ENCODE results near the gene PPIL6.

PPIL6 gene

DNA sequence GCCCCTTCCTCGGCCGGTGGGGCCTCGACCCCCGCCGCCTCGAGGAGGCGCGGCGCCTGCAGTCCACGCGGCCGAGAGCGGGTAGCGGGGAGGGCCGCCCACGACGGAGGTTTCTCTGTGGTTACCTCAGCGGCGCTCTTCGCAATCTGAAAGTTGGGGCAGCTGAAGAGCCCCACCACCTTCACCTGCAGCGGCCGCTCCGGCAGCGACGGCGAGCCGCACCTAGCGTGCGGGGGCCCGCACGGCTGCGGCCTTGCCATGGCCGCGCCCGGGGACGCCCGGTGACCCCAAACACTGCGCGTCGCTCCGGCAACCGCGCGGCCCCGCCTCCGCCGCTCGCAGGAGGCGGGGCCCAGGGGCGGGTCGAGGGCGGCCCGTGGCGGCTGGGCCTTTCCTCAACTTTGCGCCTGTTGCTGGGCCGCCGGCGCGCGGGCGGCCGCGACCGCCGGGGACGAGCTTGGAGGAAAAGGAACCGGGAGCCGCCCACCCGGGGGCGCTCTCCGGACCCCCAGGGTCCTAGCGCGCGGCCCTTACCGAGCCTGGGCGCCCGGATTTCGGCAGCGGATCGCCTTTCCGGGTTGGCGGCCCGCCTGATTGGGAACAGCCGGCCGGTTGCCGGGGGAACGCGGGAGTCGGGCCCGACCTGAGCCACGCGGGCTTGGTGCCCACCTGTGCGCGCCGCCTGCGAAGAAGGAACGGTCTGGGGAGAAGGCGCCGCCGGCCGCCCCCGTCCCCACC, at the start of gene PPIL6, which contains the start of gene SMPD2:
Gene PPIL6 (minus strand): TSS at position 298 of the 738 bp plus-strand sequence. CDS start 38 bp downstream, at position 260.
Gene SMPD2 (plus strand): TSS at position 394 of the 738 bp plus-strand sequence. CDS start 398 bp downstream, outside the sequence.
- peak within 1 kb of the TSS; percentile 81 to 87 for H3K4me3 ChIP-seq (replicated peaks in 1 of 2; ENCODE audit: low read depth in 2 of 2, low read length in 2 of 2)
- DNase-seq (ENCODE audit: low read depth in 2 of 2): peak; percentile 85 to 95
- TF ChIP-seq, protein P1, sequence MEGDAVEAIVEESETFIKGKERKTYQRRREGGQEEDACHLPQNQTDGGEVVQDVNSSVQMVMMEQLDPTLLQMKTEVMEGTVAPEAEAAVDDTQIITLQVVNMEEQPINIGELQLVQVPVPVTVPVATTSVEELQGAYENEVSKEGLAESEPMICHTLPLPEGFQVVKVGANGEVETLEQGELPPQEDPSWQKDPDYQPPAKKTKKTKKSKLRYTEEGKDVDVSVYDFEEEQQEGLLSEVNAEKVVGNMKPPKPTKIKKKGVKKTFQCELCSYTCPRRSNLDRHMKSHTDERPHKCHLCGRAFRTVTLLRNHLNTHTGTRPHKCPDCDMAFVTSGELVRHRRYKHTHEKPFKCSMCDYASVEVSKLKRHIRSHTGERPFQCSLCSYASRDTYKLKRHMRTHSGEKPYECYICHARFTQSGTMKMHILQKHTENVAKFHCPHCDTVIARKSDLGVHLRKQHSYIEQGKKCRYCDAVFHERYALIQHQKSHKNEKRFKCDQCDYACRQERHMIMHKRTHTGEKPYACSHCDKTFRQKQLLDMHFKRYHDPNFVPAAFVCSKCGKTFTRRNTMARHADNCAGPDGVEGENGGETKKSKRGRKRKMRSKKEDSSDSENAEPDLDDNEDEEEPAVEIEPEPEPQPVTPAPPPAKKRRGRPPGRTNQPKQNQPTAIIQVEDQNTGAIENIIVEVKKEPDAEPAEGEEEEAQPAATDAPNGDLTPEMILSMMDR (IDR thresholded peaks at IDR 0.05; ENCODE audit: low read depth, low read length): no peak

DNA sequence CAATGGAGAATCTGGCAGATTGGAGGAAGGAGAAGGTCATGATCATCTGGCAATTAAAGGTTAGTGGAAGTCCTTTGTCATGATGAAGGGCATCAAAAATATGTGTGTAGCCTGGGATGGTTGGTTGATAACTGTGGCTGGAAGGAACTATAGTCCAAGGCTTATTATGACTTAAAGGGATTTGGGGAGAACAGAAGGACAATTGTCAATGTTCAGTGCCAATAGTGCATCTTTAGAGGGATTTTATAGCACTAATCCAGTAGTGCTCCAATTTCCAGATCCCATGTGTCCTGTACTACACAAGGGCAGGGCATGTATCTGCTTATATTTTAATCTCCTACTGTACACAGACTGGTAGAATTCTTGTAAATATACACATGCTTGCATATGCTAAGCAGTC, 47.6 kb upstream of the PPIL6 start:
- no peak overlapping the region for H3K4me3 ChIP-seq (replicated peaks in 1 of 2; ENCODE audit: low read depth in 2 of 2, low read length in 2 of 2)
- TF ChIP-seq, protein P1 (IDR thresholded peaks at IDR 0.05; ENCODE audit: low read depth, low read length): no peak
- no peak for DNase-seq (ENCODE audit: low read depth in 2 of 2)

DNA sequence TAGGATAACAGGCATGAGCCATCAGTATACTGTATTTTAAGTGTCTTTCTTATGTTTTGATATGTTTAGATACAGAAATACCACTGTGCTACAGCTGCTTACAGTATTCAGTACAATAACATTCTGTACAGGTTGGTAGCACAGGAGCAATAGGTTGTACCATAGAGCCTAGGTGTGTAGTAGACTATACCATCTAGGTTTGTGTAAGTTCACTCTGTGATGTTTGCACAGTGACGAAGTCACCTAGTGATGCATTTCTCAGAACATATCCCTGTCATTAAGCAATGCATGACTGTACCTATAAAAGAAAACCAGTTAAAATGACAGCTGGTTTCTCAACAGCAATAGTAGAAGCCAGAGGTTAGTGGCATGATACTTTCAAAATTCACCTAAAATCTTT, 45.6 kb upstream of the PPIL6 start:
- DNase-seq (ENCODE audit: low read depth in 2 of 2): no peak
- TF ChIP-seq, protein P1 (IDR thresholded peaks at IDR 0.05; ENCODE audit: low read depth, low read length): no peak

DNA sequence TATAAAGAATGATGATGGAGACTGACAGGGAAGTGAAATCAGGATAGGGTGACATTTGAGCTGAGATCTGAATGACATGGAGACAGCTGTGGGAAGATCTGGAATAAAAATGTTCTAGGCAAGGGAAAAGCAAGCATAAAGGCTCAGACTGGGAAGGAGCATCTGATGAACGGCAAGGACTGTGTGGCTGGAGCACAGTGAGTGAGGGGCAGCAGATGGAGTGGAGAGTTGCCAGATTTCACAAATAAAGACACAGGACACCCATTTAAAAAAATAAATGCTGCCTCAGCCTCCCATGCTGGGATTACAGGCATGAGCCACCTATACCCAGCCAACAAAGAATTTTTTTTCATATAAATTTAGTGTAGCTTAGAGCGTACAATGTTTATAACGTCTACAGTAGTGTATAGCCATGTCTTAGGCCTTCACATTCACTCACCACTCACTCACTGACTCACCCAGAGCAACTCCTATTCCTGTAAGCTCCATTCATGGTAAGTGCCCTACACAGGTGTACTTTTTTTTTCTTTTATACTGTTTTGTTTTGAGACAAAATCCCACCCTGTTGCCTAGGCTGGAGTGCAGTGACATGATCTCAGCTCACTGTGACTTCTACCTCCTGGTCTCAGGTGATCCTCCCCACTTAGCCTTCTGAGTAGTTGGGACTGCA, 45.0 kb upstream of the PPIL6 start:
- TF ChIP-seq, protein P1 (IDR thresholded peaks at IDR 0.05; ENCODE audit: low read depth, low read length): no peak
- no peak for DNase-seq (ENCODE audit: low read depth in 2 of 2)
- no peak overlapping the region for H3K4me3 ChIP-seq (replicated peaks in 1 of 2; ENCODE audit: low read depth in 2 of 2, low read length in 2 of 2)

More for the DNA sequence above, 45.6 kb upstream of the PPIL6 start:
- H3K4me3 ChIP-seq (replicated peaks in 1 of 2; ENCODE audit: low read depth in 2 of 2, low read length in 2 of 2): no peak overlapping the region

DNA sequence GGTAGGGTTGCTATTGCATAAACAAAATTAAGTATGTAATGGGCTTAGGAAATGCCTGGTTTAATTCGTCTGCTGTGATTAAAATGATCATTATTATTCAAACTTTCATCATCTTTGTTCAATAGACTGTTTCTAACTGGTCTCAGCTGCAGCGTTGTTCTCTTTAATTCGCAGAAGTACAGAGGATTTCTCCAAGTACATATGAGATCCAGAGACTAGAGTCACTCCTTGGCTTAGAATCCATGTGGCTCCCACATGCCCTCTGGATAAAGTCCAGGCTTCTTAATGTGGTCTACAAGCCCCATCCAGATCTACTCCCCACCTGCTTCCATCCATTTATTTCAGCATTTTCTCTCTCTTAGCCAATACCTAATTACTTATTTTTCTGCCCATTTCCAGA, 43.7 kb upstream of the PPIL6 start:
- DNase-seq (ENCODE audit: low read depth in 2 of 2): no peak
- TF ChIP-seq, protein P1 (IDR thresholded peaks at IDR 0.05; ENCODE audit: low read depth, low read length): no peak
- H3K4me3 ChIP-seq (replicated peaks in 1 of 2; ENCODE audit: low read depth in 2 of 2, low read length in 2 of 2): no peak overlapping the region

DNA sequence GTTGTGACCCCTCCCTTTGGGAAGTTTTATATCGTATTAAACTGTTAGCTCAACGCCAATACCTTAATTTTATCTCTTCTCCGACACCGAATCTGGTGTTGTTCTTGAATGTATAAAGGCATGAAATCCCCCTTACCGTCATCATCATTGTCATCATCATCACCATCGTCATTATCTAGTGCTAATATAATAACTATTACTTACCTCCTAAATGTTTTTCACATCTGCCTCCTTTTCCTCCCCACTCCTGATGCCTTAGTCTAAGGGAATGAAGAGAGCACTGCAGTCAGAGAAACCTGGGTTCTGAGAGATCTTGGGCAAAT, 43.3 kb upstream of the PPIL6 start:
- no peak for DNase-seq (ENCODE audit: low read depth in 2 of 2)
- TF ChIP-seq, protein P1 (IDR thresholded peaks at IDR 0.05; ENCODE audit: low read depth, low read length): no peak
- peak overlapping the region; percentile 47 to 77 for H3K4me3 ChIP-seq (replicated peaks in 1 of 2; ENCODE audit: low read depth in 2 of 2, low read length in 2 of 2)
